Karpas-422 (cell line): ENCODE results near the gene COX6A1. TPM values are rescaled to one million over a fixed set of nuclear protein-coding genes. Genes with fewer than 3 reads are reported as not detected.

Source experiments
- DNase-seq: peaks from one replicate; pipeline ENCODE4 v3.0.0-alpha.2; 2015
- H2AFZ ChIP-seq: fragments of 200-600 bp; sonication (generic); 2 replicates; pipeline ENCODE4 v1.6.1; 2014; ENCODE audit warnings: antibody characterized with exemption, low read length, mixed read lengths
- H3K27ac ChIP-seq: fragments of 200-600 bp; sonication (generic); 2 replicates; pipeline ENCODE4 v1.5.1; 2014; ENCODE audit warnings: mild to moderate bottlenecking, low read length, moderate library complexity
- H3K27me3 ChIP-seq: fragments of 200-600 bp; sonication (generic); 2 replicates; pipeline ENCODE4 v1.6.1; 2014; ENCODE audit warnings: low read length, mixed read lengths
- H3K36me3 ChIP-seq: fragments of 200-600 bp; sonication (generic); 2 replicates; pipeline ENCODE4 v1.6.1; 2014; ENCODE audit warnings: low read length, mixed read lengths; ENCODE audit not compliant: insufficient read depth
- H3K4me1 ChIP-seq: fragments of 200-600 bp; sonication (generic); 2 replicates; pipeline ENCODE4 v1.6.1; 2014; ENCODE audit warnings: mild to moderate bottlenecking, low read length, mixed read lengths
- H3K4me2 ChIP-seq: fragments of 200-600 bp; sonication (generic); 2 replicates; pipeline ENCODE4 v1.6.1; 2014; ENCODE audit warnings: low read length, low read depth, mild to moderate bottlenecking; ENCODE audit not compliant: poor library complexity, severe bottlenecking
- H3K4me3 ChIP-seq: fragments of 200-600 bp; sonication (generic); 2 replicates; pipeline ENCODE4 v1.5.1; 2014; ENCODE audit warnings: mild to moderate bottlenecking, antibody characterized with exemption, low read length, mixed read lengths
- H3K79me2 ChIP-seq: fragments of 200-600 bp; sonication (generic); 2 replicates; pipeline ENCODE4 v1.6.1; 2014; ENCODE audit warnings: mild to moderate bottlenecking, low read length, mixed read lengths
- H3K9ac ChIP-seq: fragments of 200-600 bp; sonication (generic); 2 replicates; pipeline ENCODE4 v1.6.0; 2014; ENCODE audit warnings: low read length
- H3K9me2 ChIP-seq: fragments of 200-600 bp; sonication (generic), shearing (Covaris generic); replicated peaks from 2 replicates; pipeline ENCODE4 v1.6.0; 2014; ENCODE audit warnings: mild to moderate bottlenecking, low read length, moderate library complexity; ENCODE audit not compliant: insufficient read depth
- H3K9me3 ChIP-seq: fragments of 300-700, 200-600 bp; sonication (generic); 2 replicates; pipeline ENCODE4 v1.6.1; 2014; ENCODE audit warnings: low read length, mixed read lengths
- H4K20me1 ChIP-seq: fragments of 200-600 bp; sonication (generic); 2 replicates; pipeline ENCODE4 v1.6.1; 2014; ENCODE audit warnings: mild to moderate bottlenecking, antibody characterized with exemption, low read length, low read depth; ENCODE audit not compliant: insufficient read depth
- total RNA-seq: library from RNA; depleted of rRNA; stranded (reverse); fragments of >200 nt; shearing (Covaris generic); gene quantifications from 2 replicates; pipeline ENCODE4 v1.2.3, GENCODE V29; 2014; ENCODE audit warnings: low replicate concordance

COX6A1 gene
- total RNA-seq, 1 experiment from 2014 or later: 542 TPM

- H4K20me1 ChIP-seq: no peaks in the 10 kb centered on the region
- no peaks in the 10 kb centered on the region for H3K79me2 ChIP-seq
- H3K9me2 ChIP-seq: no peaks in the 10 kb centered on the region
- H3K4me2 ChIP-seq: no peak overlapping the region
- H3K9ac ChIP-seq: no peak overlapping the region
- 0 out of 2 replicates have a peak, but pooled peaks cover 2% of the 10 kb centered on the region for H3K27me3 ChIP-seq
- H3K4me3 ChIP-seq: no peak overlapping the region
- H3K4me1 ChIP-seq: peaks cover 6% of the 10 kb centered on the region
- no peak overlapping the region for H3K27ac ChIP-seq
- H3K36me3 ChIP-seq: no peaks in the 10 kb centered on the region
- no peak overlapping the region for H2AFZ ChIP-seq
- no peaks in the 10 kb centered on the region for H3K9me3 ChIP-seq
- no peak for DNase-seq
Measured at GRCh38 chr12:120403869-120404268, 34.0 kb upstream of the COX6A1 start.

DNA sequence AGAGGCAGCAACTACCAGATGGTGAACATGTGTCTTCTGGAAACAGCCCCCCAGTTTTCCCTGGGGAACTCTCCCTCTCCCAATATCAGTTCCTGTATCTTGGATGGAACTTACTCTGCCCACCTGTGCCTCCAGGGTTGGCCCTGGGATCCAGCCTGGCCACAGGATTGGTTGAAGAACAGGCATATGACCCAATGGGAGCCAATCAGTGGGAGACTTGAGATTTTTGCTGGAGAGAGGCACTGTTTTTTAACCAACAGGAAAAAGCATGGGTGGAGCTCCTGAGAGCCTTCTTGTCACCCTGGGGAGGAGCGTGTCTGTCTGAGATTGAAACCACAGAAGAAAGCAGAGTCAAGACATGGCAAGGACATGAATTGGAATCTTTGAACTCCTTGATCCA lies 33.6 kb upstream of the COX6A1 start:
- no peak overlapping the region for H3K9ac ChIP-seq
- no peak overlapping the region for H2AFZ ChIP-seq
- H3K27me3 ChIP-seq: 0 out of 2 replicates have a peak, but pooled peaks cover 2% of the 10 kb centered on the region
- H3K4me1 ChIP-seq: peaks cover 5% of the 10 kb centered on the region
- peak; percentile 47 for DNase-seq
- no peak overlapping the region for H3K4me3 ChIP-seq
- no peaks in the 10 kb centered on the region for H3K36me3 ChIP-seq
- no peaks in the 10 kb centered on the region for H3K79me2 ChIP-seq
- no peaks in the 10 kb centered on the region for H4K20me1 ChIP-seq
- H3K4me2 ChIP-seq: no peak overlapping the region
- no peak overlapping the region for H3K27ac ChIP-seq
- H3K9me3 ChIP-seq: no peaks in the 10 kb centered on the region
- no peaks in the 10 kb centered on the region for H3K9me2 ChIP-seq

DNA sequence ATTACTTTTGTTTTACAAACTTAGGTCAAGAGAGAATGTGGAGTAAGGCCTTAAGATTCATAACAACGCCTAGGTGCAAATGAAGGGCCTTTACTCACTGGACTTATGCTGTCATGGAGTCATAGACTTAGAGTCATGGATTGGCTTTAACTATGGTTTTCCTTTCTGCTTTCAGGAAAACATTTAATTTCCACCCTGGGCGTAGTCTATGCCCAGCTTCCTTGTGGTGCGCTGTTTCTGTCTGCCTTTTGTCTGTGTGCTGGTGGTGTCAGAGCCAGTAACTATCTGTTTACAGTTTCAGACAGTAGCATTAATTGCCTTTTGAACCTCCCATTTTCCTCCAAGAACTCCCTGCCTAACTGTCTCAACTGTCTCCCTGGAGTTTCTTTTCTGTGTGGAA lies 31.8 kb upstream of the COX6A1 start:
- Histone ChIP-seq H3K4me3 (no peak overlapping the region), H4K20me1 (no peaks in the 10 kb centered on the region), H3K79me2 (no peaks in the 10 kb centered on the region), H3K9ac (no peak overlapping the region), H3K27me3 (no peaks in the 10 kb centered on the region), H3K36me3 (no peaks in the 10 kb centered on the region), H3K9me3 (no peaks in the 10 kb centered on the region), H2AFZ (no peak overlapping the region), H3K27ac (no peak overlapping the region), H3K4me1 (no peaks in the 10 kb centered on the region), H3K9me2 (no peaks in the 10 kb centered on the region), H3K4me2 (no peak overlapping the region)
- no peak for DNase-seq

DNA sequence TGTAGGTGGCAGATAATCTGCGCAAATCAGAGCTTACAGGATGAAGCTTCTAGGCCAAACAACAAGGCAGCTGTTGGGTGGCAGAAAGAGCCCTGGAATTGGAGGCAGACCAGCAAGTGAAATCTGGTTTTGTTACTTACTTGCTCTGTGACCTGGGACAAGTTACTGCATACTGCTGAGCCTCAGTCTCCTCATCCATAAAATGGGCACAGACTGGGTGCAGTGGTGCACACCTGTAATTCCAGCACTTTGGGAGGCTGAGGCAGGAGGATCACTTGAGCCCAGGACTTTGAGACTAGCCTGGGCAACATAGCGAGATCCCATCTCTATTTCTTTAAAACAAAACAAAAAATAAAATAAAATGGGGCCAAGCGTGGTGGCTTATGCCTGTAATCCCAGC lies 31.4 kb upstream of the COX6A1 start:
- DNase-seq: no peak
- H3K9me3 ChIP-seq: no peaks in the 10 kb centered on the region
- H2AFZ ChIP-seq: no peak overlapping the region
- no peak overlapping the region for H3K4me3 ChIP-seq
- H3K4me2 ChIP-seq: no peak overlapping the region
- no peaks in the 10 kb centered on the region for H3K36me3 ChIP-seq
- H4K20me1 ChIP-seq: no peaks in the 10 kb centered on the region
- H3K9ac ChIP-seq: no peak overlapping the region
- H3K27me3 ChIP-seq: no peaks in the 10 kb centered on the region
- H3K9me2 ChIP-seq: no peaks in the 10 kb centered on the region
- no peak overlapping the region for H3K27ac ChIP-seq
- H3K4me1 ChIP-seq: no peaks in the 10 kb centered on the region
- no peaks in the 10 kb centered on the region for H3K79me2 ChIP-seq

- H3K36me3 ChIP-seq: no peaks in the 10 kb centered on the region
- no peaks in the 10 kb centered on the region for H3K9me3 ChIP-seq
- H4K20me1 ChIP-seq: no peaks in the 10 kb centered on the region
- H3K79me2 ChIP-seq: no peaks in the 10 kb centered on the region
- H3K4me2 ChIP-seq: no peak overlapping the region
- no peak overlapping the region for H3K9ac ChIP-seq
- DNase-seq: no peak
- H3K4me1 ChIP-seq: peaks cover 5% of the 10 kb centered on the region
- no peak overlapping the region for H3K4me3 ChIP-seq
- no peak overlapping the region for H3K27ac ChIP-seq
- H2AFZ ChIP-seq: no peak overlapping the region
- H3K9me2 ChIP-seq: no peaks in the 10 kb centered on the region
- no peaks in the 10 kb centered on the region for H3K27me3 ChIP-seq
Measured at GRCh38 chr12:120408771-120409170, 29.1 kb upstream of the COX6A1 start.

DNA sequence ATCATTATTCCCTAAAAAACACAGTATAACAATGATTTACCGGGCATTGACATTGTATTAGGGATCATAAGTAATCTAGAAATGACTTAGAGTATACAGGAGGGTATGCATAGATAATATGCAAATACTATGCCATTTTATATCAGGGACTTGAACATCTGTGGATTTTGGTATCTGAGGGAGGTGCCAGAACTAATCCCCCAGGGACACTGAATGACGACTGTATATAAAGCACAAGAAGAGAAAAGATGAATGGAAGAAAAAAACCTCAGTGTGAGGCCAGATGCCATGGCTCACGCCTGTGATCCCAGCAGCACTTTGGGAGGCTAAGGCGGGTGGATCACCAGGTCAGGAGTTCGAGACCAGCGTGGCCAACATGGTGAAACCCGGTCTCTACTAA lies 25.5 kb upstream of the COX6A1 start:
- peak; percentile 60 for DNase-seq
- Histone ChIP-seq H3K27me3 (no peaks in the 10 kb centered on the region), H3K27ac (no peak overlapping the region), H3K9me2 (no peaks in the 10 kb centered on the region), H3K4me3 (no peak overlapping the region), H3K4me1 (peaks cover 5% of the 10 kb centered on the region), H3K9ac (no peak overlapping the region), H3K9me3 (no peaks in the 10 kb centered on the region), H2AFZ (no peak overlapping the region), H3K4me2 (no peak overlapping the region), H3K36me3 (no peaks in the 10 kb centered on the region), H3K79me2 (no peaks in the 10 kb centered on the region), H4K20me1 (no peaks in the 10 kb centered on the region)

DNA sequence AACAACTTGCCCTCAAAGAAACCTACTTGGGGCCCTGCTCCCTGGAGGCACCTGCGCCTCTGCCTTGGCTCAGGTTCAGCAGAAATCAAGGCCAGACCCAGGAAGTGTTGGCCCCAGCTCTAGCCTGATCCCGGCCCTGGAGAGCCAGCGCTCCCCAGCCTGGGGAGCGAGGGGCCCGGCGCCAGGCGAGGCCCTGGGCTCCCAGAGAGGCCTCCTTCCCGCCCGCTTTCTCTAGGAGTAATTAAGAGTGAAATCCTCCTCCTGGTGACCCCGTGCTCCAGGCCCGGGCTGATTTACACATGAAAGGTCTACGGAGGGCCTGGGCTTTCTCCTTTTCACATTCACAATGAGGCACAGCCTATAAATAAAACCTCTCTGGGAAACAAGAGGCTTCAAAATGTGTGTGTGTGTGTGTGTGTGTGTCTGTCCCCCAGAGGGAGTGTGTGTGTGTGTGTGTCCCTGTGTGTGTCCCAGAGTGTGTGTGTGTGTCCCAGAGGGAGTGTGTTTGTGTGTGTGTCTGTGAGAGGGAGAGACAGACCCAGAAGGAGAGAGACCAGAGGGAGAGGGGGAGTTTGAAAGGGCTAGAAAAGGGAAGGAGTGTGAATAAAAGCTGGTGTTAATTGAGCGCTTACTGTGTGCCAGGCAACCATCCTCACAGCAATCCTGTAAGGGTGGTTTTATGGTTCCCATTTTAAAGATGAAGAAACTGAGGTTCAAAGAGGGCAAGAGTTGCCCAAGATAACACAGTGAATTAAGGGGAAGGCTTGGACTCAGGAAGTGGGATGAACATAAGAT lies 23.8 kb upstream of the COX6A1 start:
- H3K36me3 ChIP-seq: no peaks in the 10 kb centered on the region
- no peak overlapping the region for H3K4me3 ChIP-seq
- H3K4me1 ChIP-seq: peaks cover 5% of the 10 kb centered on the region
- no peak overlapping the region for H3K4me2 ChIP-seq
- H3K27me3 ChIP-seq: no peaks in the 10 kb centered on the region
- no peak overlapping the region for H2AFZ ChIP-seq
- DNase-seq: no peak
- H4K20me1 ChIP-seq: no peaks in the 10 kb centered on the region
- H3K27ac ChIP-seq: no peak overlapping the region
- no peaks in the 10 kb centered on the region for H3K79me2 ChIP-seq
- H3K9me3 ChIP-seq: no peaks in the 10 kb centered on the region
- H3K9me2 ChIP-seq: no peaks in the 10 kb centered on the region
- no peak overlapping the region for H3K9ac ChIP-seq

DNA sequence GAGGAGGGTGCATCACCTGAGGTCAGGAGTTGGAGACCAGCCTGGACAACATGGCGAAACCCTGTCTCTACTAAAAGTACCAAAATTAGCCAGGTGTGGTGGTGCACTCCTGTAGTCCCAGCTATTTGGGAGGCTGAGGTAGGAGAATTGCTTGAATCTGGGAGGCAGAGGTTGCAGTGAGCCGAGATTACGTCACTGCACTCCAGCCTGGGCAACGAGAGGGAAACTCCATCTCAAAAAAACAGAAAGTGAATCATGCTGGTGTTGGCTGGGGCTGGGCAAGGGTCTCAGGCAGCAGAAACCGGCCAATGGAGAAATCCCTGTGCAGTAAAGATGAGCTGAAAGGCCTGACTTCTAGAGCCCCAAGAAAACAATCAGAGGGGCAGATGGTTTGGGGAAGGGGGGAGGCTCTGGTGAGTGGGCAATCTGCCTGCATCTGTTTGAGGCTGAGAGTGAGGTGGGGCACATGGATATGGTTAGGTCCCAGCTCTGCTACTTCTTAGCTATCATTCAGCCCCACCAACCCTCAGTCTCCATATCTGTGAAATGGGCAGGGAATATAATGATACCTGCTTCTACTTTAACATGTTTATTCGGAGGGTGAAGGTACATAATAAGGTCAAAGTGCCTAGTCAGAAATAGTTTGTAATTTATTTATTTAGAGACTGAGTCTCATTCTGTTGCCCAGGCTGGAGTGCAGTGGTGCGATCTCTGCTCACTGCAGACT lies 21.3 kb upstream of the COX6A1 start:
- no peak overlapping the region for H3K4me3 ChIP-seq
- no peaks in the 10 kb centered on the region for H3K79me2 ChIP-seq
- H3K9ac ChIP-seq: no peak overlapping the region
- H3K27ac ChIP-seq: no peak overlapping the region
- peaks cover 5% of the 10 kb centered on the region for H3K4me1 ChIP-seq
- H3K9me2 ChIP-seq: no peaks in the 10 kb centered on the region
- DNase-seq: no peak
- H3K36me3 ChIP-seq: no peaks in the 10 kb centered on the region
- H4K20me1 ChIP-seq: no peaks in the 10 kb centered on the region
- no peaks in the 10 kb centered on the region for H3K9me3 ChIP-seq
- no peak overlapping the region for H2AFZ ChIP-seq
- H3K27me3 ChIP-seq: no peaks in the 10 kb centered on the region
- no peak overlapping the region for H3K4me2 ChIP-seq
